PC-9 (cell line): Measurements from ENCODE around the gene TMEM132C.

Experiments
- CTCF ChIP-seq: fragments of 200-600 bp; sonication (generic); conservative IDR thresholded peaks from 2 replicates; pipeline ENCODE4 v1.6.1; 2017; ENCODE audit warnings: mixed run types, antibody characterized with exemption, mild to moderate bottlenecking, moderate library complexity
- EZH2 ChIP-seq: fragments of 200-600 bp; sonication (generic); IDR thresholded peaks from 2 replicates; pipeline ENCODE4 v1.8.0; 2017; ENCODE audit warnings: antibody characterized with exemption, low read depth

GRCh38 chr12:128267131-128267622 is at the start of gene TMEM132C:
- TF ChIP-seq CTCF (no peak), EZH2 (no peak)
